H1 (cell line): ENCODE data around the gene LEMD1.

Source experiments
- CEBPB ChIP-seq: IDR thresholded peaks from 2 replicates; pipeline ENCODE4 v1.6.1; 2012; ENCODE audit warnings: low read depth, low read length
- EGR1 ChIP-seq: IDR thresholded peaks from 2 replicates; pipeline ENCODE4 v1.6.1; 2011; ENCODE audit warnings: low read depth, low read length, borderline replicate concordance
- EP300 ChIP-seq, 2 experiments: IDR thresholded peaks; 1 replicate in 1 of 2; 2 replicates in 1 of 2; pipeline ENCODE4 v1.6.1; 2011 to 2012; ENCODE audit warnings: low read depth in 2 of 2, low read length in 2 of 2, mild to moderate bottlenecking in 2 of 2, borderline replicate concordance in 1 of 2, inconsistent platforms in 1 of 2, moderate library complexity in 1 of 2
- JUND ChIP-seq: IDR thresholded peaks from 2 replicates; pipeline ENCODE4 v1.6.1; 2011; ENCODE audit warnings: mild to moderate bottlenecking, improper control_type of control experiment, low read length
- MAX ChIP-seq: IDR thresholded peaks from 2 replicates; pipeline ENCODE4 v1.6.1; 2012; ENCODE audit warnings: inconsistent platforms
- NANOG ChIP-seq: IDR thresholded peaks from 2 replicates; pipeline ENCODE4 v1.6.1; 2011; ENCODE audit warnings: low read length, low read depth, mild to moderate bottlenecking, inconsistent platforms; ENCODE audit not compliant: insufficient read depth, poor library complexity, severe bottlenecking
- POLR2A ChIP-seq, 2 experiments: IDR thresholded peaks; 1 replicate in 1 of 2; 2 replicates in 1 of 2; pipeline ENCODE4 v1.6.1; 2011; ENCODE audit warnings: low read depth in 2 of 2, low read length in 2 of 2, mild to moderate bottlenecking in 2 of 2; ENCODE audit errors: control extremely low read depth in 1 of 2
- RFX5 ChIP-seq: IDR thresholded peaks from 2 replicates; pipeline ENCODE4 v1.6.1; 2011; ENCODE audit warnings: low read depth, low read length, improper control_type of control experiment, borderline replicate concordance
- TAF1 ChIP-seq: IDR thresholded peaks from 2 replicates; pipeline ENCODE4 v1.6.1; 2011; ENCODE audit warnings: mild to moderate bottlenecking, low read depth, low read length
- TF ChIP-seq, protein P1 (sequence below), 3 experiments: IDR thresholded peaks; 1 replicate in 2 of 3; 2 replicates in 1 of 3; pipeline versions ENCODE4 v1.5.1 to v1.6.1; 2011; ENCODE audit warnings: low read length in 3 of 3, mild to moderate bottlenecking in 3 of 3, inconsistent platforms in 2 of 3, low read depth in 1 of 3, moderate library complexity in 1 of 3; ENCODE audit not compliant: insufficient read depth in 1 of 3; ENCODE audit errors: control extremely low read depth in 1 of 3

DNA sequence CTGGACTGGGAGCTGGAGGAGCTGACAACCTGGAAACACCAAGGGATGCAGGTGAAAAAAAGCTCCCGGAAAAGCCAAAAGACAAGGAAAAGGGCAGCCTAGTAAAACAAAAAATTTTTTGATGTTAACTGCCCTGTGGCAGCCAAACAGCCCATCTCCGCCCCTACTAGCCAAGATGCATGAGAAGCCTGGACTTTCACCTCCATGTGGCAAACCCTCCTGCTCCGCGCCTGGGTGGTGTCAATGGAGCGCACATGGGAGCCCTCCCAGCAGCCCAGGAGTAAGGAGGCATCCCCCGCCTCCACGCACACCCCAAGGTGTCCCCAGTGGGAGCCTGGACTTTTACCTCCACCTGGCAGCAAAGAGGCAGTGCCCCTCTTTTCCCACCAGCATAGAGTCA is 30.5 kb downstream of the LEMD1 start:
- no peak for TF ChIP-seq CEBPB
- no peak for TF ChIP-seq EP300 (IDR thresholded peaks at IDR 0.05; ENCODE audit: borderline replicate concordance in 1 of 2, low read depth in 2 of 2, low read length in 2 of 2)
- no peak for TF ChIP-seq POLR2A (IDR thresholded peaks at IDR 0.05; ENCODE audit: control extremely low read depth in 1 of 2, low read depth in 2 of 2, low read length in 2 of 2)
- TF ChIP-seq RFX5, result no peak
- TF ChIP-seq JUND, result no peak
- TF ChIP-seq NANOG, result no peak
- TF ChIP-seq EGR1, result no peak
- TF ChIP-seq, protein P1, sequence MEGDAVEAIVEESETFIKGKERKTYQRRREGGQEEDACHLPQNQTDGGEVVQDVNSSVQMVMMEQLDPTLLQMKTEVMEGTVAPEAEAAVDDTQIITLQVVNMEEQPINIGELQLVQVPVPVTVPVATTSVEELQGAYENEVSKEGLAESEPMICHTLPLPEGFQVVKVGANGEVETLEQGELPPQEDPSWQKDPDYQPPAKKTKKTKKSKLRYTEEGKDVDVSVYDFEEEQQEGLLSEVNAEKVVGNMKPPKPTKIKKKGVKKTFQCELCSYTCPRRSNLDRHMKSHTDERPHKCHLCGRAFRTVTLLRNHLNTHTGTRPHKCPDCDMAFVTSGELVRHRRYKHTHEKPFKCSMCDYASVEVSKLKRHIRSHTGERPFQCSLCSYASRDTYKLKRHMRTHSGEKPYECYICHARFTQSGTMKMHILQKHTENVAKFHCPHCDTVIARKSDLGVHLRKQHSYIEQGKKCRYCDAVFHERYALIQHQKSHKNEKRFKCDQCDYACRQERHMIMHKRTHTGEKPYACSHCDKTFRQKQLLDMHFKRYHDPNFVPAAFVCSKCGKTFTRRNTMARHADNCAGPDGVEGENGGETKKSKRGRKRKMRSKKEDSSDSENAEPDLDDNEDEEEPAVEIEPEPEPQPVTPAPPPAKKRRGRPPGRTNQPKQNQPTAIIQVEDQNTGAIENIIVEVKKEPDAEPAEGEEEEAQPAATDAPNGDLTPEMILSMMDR (IDR thresholded peaks at IDR 0.05; ENCODE audit: control extremely low read depth in 1 of 3, insufficient read depth in 1 of 3, low read depth in 1 of 3, low read length in 3 of 3), result no peak
- TF ChIP-seq MAX, result no peak
- no peak for TF ChIP-seq TAF1
